Neural progenitor cell (in vitro differentiated cells): Measurements from ENCODE around the gene RIN2.

Experiments used
- EZH2 ChIP-seq: fragments of 200-600 bp; sonication (generic); IDR thresholded peaks from 2 replicates; pipeline ENCODE4 v1.6.1; 2017; ENCODE audit warnings: antibody characterized with exemption, mild to moderate bottlenecking, moderate library complexity
- EZH2phosphoT487 ChIP-seq: fragments of 200-600 bp; sonication (generic); IDR thresholded peaks from 2 replicates; pipeline ENCODE4 v1.6.1; 2017; ENCODE audit warnings: antibody characterized with exemption
- TF ChIP-seq, protein P1 (sequence below): fragments of 200-600 bp; sonication (generic); IDR thresholded peaks from 2 replicates; pipeline ENCODE4 v1.5.1; 2017; ENCODE audit warnings: antibody characterized with exemption, mild to moderate bottlenecking

DNA sequence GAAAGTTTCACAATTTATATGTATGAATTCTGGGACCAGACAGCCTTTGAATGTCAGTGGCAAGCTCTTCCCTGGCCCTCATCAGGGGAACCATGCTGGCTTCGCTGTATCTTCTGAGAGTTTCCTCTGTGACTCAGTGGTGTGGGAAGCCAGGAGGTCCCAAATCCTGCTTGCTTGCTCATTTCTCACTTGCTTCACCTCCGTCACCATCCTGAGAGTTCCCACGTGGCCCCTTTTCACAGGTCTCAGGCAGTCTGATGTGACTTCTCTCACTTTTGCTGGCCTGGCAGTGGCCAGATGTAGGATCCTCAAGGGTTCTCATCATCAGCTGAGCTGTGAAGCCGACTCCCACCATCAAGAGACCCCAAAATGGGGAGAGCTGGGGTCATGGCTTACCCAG lies 28.4 kb upstream of the RIN2 start:
- TF ChIP-seq, protein P1, sequence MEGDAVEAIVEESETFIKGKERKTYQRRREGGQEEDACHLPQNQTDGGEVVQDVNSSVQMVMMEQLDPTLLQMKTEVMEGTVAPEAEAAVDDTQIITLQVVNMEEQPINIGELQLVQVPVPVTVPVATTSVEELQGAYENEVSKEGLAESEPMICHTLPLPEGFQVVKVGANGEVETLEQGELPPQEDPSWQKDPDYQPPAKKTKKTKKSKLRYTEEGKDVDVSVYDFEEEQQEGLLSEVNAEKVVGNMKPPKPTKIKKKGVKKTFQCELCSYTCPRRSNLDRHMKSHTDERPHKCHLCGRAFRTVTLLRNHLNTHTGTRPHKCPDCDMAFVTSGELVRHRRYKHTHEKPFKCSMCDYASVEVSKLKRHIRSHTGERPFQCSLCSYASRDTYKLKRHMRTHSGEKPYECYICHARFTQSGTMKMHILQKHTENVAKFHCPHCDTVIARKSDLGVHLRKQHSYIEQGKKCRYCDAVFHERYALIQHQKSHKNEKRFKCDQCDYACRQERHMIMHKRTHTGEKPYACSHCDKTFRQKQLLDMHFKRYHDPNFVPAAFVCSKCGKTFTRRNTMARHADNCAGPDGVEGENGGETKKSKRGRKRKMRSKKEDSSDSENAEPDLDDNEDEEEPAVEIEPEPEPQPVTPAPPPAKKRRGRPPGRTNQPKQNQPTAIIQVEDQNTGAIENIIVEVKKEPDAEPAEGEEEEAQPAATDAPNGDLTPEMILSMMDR, result no peak
- TF ChIP-seq EZH2phosphoT487 (no peak), EZH2 (no peak)
